ENCODE measurements around the gene MAP7.

GRCh38 chr6:136466777-136467176 is 83.4 kb downstream of the MAP7 start:
- TF ChIP-seq CTCF (conservative IDR thresholded peaks at IDR 0.05) (no peak), EZH2 (IDR thresholded peaks at IDR 0.05; ENCODE audit: low read depth) (no peak)

All from PC-9 (cell line).